ENCODE measurements around the gene ALKBH1. TPM values are rescaled to one million over a fixed set of nuclear protein-coding genes. Genes with fewer than 3 reads are reported as not detected.

ALKBH1 gene
- polyA plus RNA-seq, 1 donor from 2014 or later: 20.8 TPM

GRCh38 chr14:77673193-77673592 is 34.6 kb downstream of the ALKBH1 start:
- H3F3A ChIP-seq (ENCODE audit: insufficient read depth, low read length, poor library complexity, severe bottlenecking): no peaks in the 10 kb centered on the region
- H2AFZ ChIP-seq (ENCODE audit: low read depth, low read length): no peak overlapping the region
- no peak overlapping the region for H3K9ac ChIP-seq (ENCODE audit: low read length)
- H3K4me3 ChIP-seq (ENCODE audit: low read length): no peak overlapping the region
- no peak overlapping the region for H3K27ac ChIP-seq (ENCODE audit: low read length)
- H3K27me3 ChIP-seq (ENCODE audit: insufficient read depth, low read depth, low read length): no peaks in the 10 kb centered on the region
- no peak for TF ChIP-seq TAF1 (IDR thresholded peaks at IDR 0.05; ENCODE audit: low read depth)
- TF ChIP-seq MXI1 (conservative IDR thresholded peaks at IDR 0.05; ENCODE audit: poor library complexity, severe bottlenecking): no peak
- TF ChIP-seq EZH2 (IDR thresholded peaks at IDR 0.05; ENCODE audit: borderline replicate concordance, insufficient read depth, low read length, poor library complexity, severe bottlenecking): no peak
- TF ChIP-seq, protein P1, sequence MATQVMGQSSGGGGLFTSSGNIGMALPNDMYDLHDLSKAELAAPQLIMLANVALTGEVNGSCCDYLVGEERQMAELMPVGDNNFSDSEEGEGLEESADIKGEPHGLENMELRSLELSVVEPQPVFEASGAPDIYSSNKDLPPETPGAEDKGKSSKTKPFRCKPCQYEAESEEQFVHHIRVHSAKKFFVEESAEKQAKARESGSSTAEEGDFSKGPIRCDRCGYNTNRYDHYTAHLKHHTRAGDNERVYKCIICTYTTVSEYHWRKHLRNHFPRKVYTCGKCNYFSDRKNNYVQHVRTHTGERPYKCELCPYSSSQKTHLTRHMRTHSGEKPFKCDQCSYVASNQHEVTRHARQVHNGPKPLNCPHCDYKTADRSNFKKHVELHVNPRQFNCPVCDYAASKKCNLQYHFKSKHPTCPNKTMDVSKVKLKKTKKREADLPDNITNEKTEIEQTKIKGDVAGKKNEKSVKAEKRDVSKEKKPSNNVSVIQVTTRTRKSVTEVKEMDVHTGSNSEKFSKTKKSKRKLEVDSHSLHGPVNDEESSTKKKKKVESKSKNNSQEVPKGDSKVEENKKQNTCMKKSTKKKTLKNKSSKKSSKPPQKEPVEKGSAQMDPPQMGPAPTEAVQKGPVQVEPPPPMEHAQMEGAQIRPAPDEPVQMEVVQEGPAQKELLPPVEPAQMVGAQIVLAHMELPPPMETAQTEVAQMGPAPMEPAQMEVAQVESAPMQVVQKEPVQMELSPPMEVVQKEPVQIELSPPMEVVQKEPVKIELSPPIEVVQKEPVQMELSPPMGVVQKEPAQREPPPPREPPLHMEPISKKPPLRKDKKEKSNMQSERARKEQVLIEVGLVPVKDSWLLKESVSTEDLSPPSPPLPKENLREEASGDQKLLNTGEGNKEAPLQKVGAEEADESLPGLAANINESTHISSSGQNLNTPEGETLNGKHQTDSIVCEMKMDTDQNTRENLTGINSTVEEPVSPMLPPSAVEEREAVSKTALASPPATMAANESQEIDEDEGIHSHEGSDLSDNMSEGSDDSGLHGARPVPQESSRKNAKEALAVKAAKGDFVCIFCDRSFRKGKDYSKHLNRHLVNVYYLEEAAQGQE (IDR thresholded peaks at IDR 0.05; ENCODE audit: borderline replicate concordance): no peak
- TF ChIP-seq POLR2AphosphoS5 (IDR thresholded peaks at IDR 0.05): no peak
- TF ChIP-seq CTCF (IDR thresholded peaks at IDR 0.05; ENCODE audit: poor library complexity, severe bottlenecking): no peak
- TF ChIP-seq RAD21 (conservative IDR thresholded peaks at IDR 0.05): no peak
- TF ChIP-seq EP300 (conservative IDR thresholded peaks at IDR 0.05; ENCODE audit: poor library complexity, severe bottlenecking): no peak
- no peak for TF ChIP-seq SMC3 (conservative IDR thresholded peaks at IDR 0.05; ENCODE audit: poor library complexity)
- no peaks in the 10 kb centered on the region for H3K79me2 ChIP-seq (replicated peaks; ENCODE audit: insufficient read depth, low read length)
- H3K9me2 ChIP-seq (ENCODE audit: insufficient read depth, low read length): no peaks in the 10 kb centered on the region
- no peak overlapping the region for H3K4me2 ChIP-seq (ENCODE audit: low read length)
- no peaks in the 10 kb centered on the region for H3K9me3 ChIP-seq (ENCODE audit: low read length)
- H4K20me1 ChIP-seq (ENCODE audit: insufficient read depth): no peaks in the 10 kb centered on the region
- H3K36me3 ChIP-seq (ENCODE audit: insufficient read depth, low read length): no peaks in the 10 kb centered on the region

DNA sequence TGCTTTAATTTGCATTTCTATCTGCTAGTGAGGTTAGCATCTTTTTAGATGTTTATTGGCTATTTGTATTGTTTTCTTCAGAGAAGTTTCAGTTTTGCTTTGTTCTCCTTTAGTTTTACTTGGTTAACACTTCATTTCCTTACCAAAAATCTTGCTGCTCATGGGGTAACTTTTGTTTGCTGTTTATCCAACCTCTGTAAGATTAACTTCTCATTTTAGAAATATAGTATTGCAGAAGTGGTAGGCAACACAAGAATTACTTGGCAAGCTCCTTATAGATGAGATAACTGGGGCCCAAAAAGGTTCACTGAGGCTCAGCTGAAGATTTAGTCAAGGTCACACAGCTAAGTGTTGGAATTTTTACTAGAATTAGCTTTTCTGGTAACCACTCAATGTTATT is 40.5 kb downstream of the ALKBH1 start:
- Histone ChIP-seq H3K27me3 (ENCODE audit: insufficient read depth, low read depth, low read length) (no peaks in the 10 kb centered on the region), H3K4me2 (ENCODE audit: low read length) (no peak overlapping the region)

More for the DNA sequence above, 40.5 kb downstream of the ALKBH1 start:
- no peak overlapping the region for H3K4me3 ChIP-seq (ENCODE audit: low read length)
- no peak overlapping the region for H3K9ac ChIP-seq (ENCODE audit: low read length)
- H3K9me2 ChIP-seq (ENCODE audit: insufficient read depth, low read length): no peaks in the 10 kb centered on the region
- H3K79me2 ChIP-seq (replicated peaks; ENCODE audit: insufficient read depth, low read length): no peaks in the 10 kb centered on the region
- no peaks in the 10 kb centered on the region for H3K9me3 ChIP-seq (ENCODE audit: low read length)
- TF ChIP-seq, protein P1 (IDR thresholded peaks at IDR 0.05; ENCODE audit: borderline replicate concordance): no peak
- no peak for TF ChIP-seq EZH2 (IDR thresholded peaks at IDR 0.05; ENCODE audit: borderline replicate concordance, insufficient read depth, low read length, poor library complexity, severe bottlenecking)
- no peak for TF ChIP-seq CTCF (IDR thresholded peaks at IDR 0.05; ENCODE audit: poor library complexity, severe bottlenecking)
- no peak for TF ChIP-seq TAF1 (IDR thresholded peaks at IDR 0.05; ENCODE audit: low read depth)
- H3K27ac ChIP-seq (ENCODE audit: low read length): no peak overlapping the region
- H3F3A ChIP-seq (ENCODE audit: insufficient read depth, low read length, poor library complexity, severe bottlenecking): no peaks in the 10 kb centered on the region
- no peak overlapping the region for H2AFZ ChIP-seq (ENCODE audit: low read depth, low read length)
- H3K36me3 ChIP-seq (ENCODE audit: insufficient read depth, low read length): no peaks in the 10 kb centered on the region
- H4K20me1 ChIP-seq (ENCODE audit: insufficient read depth): no peaks in the 10 kb centered on the region

Data from neural cell (in vitro differentiated cells).